GM21423 (cell line): ENCODE data around the gene VAPB.
"Not testable (repeated sequence)": the region's sequence is repeated elsewhere in the genome, so short reads cannot be mapped to it uniquely, and the experiment has no call there.

Experiments used
- ATAC-seq: cut with Tn5 transposase; IDR thresholded peaks from one replicate; pipeline ENCODE4 v1.9.1; 2021; ENCODE audit warnings: mild to moderate bottlenecking, moderate library complexity; ENCODE audit not compliant: unreplicated experiment

VAPB gene

GRCh38 chr20:58406422-58407001 is 17.5 kb downstream of the VAPB start:
- no peak for ATAC-seq

DNA sequence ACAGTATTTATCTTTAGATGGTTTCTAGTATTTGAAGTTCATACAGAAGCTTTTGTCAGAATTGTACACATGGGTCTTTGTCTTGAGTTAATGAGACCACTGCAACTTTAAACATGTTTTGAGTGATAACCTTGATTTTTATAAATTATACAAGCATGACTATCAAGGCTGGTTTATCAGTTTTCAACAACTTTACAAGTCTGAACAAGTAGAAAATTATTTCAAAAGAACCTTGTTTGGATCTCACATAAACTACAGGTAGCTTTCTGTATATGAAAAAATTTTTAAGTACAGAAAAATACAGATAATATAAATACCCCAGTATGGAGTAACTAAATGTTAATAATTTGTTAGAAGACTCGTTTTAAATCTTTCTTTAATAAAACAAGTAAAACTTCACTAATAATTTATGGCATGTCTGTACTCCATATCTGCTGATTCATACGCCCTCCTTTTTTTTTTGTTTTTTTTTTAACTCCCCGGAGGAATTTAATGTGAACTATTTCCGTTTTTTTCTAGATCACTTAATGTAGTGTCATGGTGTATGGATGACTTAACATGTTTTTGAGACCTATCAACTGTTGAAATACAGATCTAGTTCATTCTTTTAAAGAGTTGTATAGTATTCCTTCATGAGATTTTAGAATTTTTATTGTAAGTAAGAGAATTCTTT is 18.3 kb downstream of the VAPB start:
- ATAC-seq: no peak

DNA sequence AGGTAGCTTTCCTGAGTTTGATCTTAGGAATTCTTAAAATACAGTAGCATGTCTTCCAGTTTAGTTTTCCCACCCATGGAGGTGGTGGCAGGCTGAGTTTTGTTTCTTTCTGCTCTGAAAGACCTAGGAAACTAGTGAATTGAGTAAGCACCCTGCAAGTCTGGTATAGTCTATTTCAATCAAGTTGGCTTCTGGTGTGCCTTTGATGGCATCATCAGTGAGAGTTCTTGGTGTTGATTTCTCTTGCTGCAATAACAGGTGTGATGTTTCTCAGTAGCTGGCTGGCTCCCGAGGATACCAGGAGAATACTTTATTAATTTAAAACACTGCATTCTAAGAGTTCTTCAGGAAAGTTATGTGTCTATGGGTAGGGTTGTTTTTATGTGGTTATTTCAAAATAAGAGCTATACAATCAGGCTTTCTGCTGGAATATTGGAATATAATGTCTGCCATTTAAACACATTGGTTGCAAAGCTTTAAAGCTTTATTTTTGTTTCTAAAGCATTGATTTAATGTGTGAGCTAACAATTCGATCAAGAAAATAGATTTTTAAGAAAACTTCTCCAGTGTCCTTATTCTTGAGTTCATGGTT is 19.0 kb downstream of the VAPB start:
- ATAC-seq: no peak

- no peak for ATAC-seq
Measured at GRCh38 chr20:58408603-58409246, 19.7 kb downstream of the VAPB start.

- not testable (repeated sequence) for ATAC-seq
Measured at GRCh38 chr20:58414216-58414615, 25.2 kb downstream of the VAPB start.

GRCh38 chr20:58414786-58415185 is 25.8 kb downstream of the VAPB start:
- ATAC-seq: not testable (repeated sequence)

GRCh38 chr20:58416057-58416456 is 27.0 kb downstream of the VAPB start:
- ATAC-seq: no peak

DNA sequence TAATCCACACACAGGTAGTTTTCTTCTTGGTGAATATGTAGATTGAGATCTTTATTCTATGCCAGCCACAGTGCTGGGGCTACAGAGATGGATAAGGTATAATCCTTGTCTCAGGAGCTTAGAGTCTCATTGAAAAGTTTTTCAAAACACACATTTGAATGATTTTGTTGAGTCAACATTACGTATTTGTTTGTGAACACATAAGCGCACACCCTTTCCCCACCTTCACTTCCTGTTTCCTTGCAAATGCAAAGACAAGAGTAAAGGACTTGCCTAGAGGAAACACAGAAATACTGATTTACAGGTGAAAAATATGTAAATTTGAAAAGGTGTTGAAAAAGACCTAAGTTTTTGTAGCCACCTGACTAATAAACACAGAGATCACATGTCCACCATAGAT is 27.8 kb downstream of the VAPB start:
- no peak for ATAC-seq

- ATAC-seq: no peak
Measured at GRCh38 chr20:58417438-58417837, 28.4 kb downstream of the VAPB start.

- no peak for ATAC-seq
Measured at GRCh38 chr20:58418949-58419748, 30.1 kb downstream of the VAPB start.

GRCh38 chr20:58420798-58421496 is 31.9 kb downstream of the VAPB start:
- ATAC-seq: no peak

DNA sequence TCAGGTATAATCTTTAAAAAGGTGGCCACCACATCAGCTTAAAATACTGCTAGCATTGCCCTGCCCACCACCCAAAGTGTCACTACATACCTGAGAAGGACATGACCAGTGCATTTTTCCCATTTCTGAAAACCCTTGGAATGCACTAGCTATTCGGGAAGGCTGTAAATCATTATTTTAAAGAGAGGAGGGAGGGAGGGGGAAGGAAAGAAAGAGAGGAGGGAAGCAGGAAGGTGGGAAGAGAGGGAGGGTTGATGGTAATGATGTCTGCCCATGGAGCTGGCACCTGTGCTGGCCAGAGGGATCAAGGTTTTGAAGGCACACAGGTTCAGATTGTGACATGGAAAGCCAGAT is 32.4 kb downstream of the VAPB start:
- ATAC-seq: no peak

- ATAC-seq: no peak
Measured at GRCh38 chr20:58424218-58424969, 35.4 kb downstream of the VAPB start.

DNA sequence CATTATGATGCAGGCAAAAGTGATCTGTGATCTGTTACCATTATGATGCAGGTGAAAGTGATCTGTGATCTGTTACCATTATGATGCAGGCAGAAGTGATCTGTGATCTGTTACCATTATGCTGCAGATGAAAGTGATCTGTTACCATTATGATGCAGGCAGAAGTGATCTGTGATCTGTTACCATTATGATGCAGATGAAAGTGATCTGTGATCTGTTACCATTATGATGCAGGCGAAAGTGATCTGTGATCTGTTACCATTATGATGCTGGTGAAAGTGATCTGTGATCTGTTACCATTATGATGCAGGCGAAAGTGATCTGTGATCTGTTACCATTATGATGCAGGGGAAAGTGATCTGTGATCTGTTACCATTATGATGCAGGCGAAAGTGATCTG is 38.5 kb downstream of the VAPB start:
- ATAC-seq: not testable (repeated sequence)

DNA sequence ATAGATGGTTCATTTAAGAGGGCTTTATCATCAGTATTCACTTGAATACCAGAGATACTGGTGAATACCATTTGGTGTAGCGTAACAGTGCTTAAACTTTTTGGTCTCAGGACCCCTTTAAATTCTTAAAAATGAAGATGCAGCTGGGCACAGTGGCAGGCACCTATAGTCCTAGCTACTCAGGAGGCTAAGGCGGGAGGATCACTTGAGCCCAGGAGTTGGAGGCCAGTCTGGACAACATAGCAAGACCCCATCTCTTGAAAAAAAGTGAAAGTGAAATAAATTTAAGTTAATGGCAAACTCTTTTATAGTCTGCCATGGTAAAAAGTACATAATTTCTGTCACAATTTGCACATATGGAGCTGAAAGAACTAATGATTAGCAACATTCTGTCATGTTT is 39.3 kb downstream of the VAPB start:
- no peak for ATAC-seq

GRCh38 chr20:58429303-58429702 is 40.3 kb downstream of the VAPB start:
- no peak for ATAC-seq

DNA sequence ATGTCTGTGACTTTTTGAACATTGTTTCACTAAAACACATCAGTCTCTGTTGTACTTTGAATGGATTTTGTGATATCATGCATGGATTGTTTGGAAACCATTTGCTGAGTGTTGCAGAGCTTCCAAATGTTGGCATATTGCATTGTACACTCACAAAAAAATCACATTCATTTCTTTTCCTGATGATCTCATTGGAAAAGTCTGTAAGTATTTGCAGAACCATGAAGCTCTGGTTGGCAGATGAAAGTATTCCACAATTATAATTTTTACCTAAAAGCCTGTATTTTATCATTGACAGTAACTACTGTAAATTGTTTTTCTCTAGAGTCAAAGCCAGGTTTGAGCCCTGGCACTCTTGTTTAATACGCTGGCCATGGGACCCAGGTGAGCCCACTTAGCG is 42.1 kb downstream of the VAPB start:
- no peak for ATAC-seq

DNA sequence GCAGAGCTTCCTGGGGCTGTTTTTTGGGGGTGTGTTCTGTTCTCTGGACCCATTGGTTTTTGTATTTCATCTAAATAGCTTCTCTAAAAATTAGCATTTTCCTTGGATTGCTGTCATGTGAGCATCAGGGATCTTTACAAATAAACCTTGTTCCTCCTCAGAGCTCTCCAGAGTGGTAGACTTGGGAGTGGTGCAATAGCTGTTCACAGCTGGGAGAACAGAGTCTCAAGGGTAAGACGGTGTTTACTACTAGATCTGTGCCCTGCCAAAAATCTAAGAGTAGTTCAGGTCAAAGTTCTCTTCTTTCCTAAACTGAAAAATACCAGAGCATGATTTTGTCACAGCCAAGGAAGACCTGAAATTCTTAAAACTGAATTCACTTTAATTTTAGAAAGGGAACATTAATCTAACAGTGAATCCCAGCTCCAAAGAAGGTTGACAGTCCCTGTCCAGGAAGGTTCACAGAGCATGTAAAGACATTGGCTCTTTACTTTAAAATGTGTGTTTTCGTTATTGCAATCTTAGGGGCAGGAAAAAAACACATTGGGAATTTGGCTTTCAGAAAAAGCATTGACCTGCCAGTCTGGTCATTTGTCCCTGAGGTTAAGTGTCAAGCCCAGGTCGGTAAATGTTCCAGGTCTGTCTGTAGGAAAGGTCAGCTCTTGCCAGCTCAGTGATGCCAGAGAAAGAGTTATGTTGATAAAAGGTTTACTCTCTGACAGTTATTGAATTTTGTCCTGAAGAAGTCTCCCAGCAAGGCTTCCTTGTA is 43.3 kb downstream of the VAPB start:
- ATAC-seq: no peak

- ATAC-seq: no peak
Measured at GRCh38 chr20:58433029-58433647, 44.1 kb downstream of the VAPB start.
